Left ventricle myocardium inferior (tissue), 1 donor: Measurements from ENCODE around the gene ADCY7. TPM values are rescaled to one million over a fixed set of nuclear protein-coding genes. Genes with fewer than 3 reads are reported as not detected.

ENCODE experiments used
- DNase-seq: peaks from one replicate; pipeline ENCODE4 v3.0.0-alpha.2; 2020
- H3K27ac ChIP-seq: fragments of 200-600 bp; replicated peaks from 2 replicates; pipeline ENCODE4 v1.8.0; 2021
- H3K27me3 ChIP-seq: fragments of 200-600 bp; 2 replicates; pipeline ENCODE4 v1.8.0; 2021; ENCODE audit warnings: low read depth
- H3K36me3 ChIP-seq: fragments of 200-600 bp; 2 replicates; pipeline ENCODE4 v1.8.0; 2021
- H3K4me1 ChIP-seq: fragments of 200-600 bp; 2 replicates; pipeline ENCODE4 v1.8.0; 2021
- H3K4me3 ChIP-seq: fragments of 200-600 bp; 2 replicates; pipeline ENCODE4 v1.8.0; 2021; ENCODE audit warnings: mild to moderate bottlenecking, moderate library complexity
- H3K9me3 ChIP-seq: fragments of 200-600 bp; replicated peaks from 2 replicates; pipeline ENCODE4 v1.8.0; 2021
- CTCF ChIP-seq: fragments of 200-600 bp; IDR thresholded peaks from 2 replicates; pipeline ENCODE4 v1.8.0; 2021; ENCODE audit warnings: antibody characterized with exemption, mild to moderate bottlenecking, borderline replicate concordance
- intact Hi-C: fragments of 100-400 bp; cut with micrococcal nuclease; formaldehyde crosslinking; loops from one replicate; pipeline ENCODE4 v1.11.0; 2022
- total RNA-seq: library from RNA; stranded (reverse); fragmentation: NEBNext Ultra II Directional; extraction: Animal tissue kit (Norgen Biotek cat#: 25700); gene quantifications from one replicate; pipeline ENCODE4 v1.2.1, GENCODE V29; 2021
- donor health status: DM: no; HTN: yes; CAD: no; lungs with severe emphysema.

Gene ADCY7
- total RNA-seq, 1 donor from 2014 or later: 9.7 TPM

GRCh38 chr16:50252082-50252611, 14.2 kb upstream of the ADCY7 start:
- H3K4me1 ChIP-seq: no peaks in the 10 kb centered on the region
- H3K4me3 ChIP-seq: no peak overlapping the region
- TF ChIP-seq CTCF: no peak
- peaks cover 7% of the 10 kb centered on the region for H3K9me3 ChIP-seq
- H3K36me3 ChIP-seq: no peaks in the 10 kb centered on the region
- H3K27me3 ChIP-seq: peaks cover 16% of the 10 kb centered on the region
- intact Hi-C loops: no loop called here
- no peak overlapping the region for H3K27ac ChIP-seq
- DNase-seq: no peak

GRCh38 chr16:50252874-50253513, 13.4 kb upstream of the ADCY7 start:
- H3K4me3 ChIP-seq: no peak overlapping the region
- no peaks in the 10 kb centered on the region for H3K4me1 ChIP-seq
- no peak for TF ChIP-seq CTCF
- DNase-seq: no peak
- no peak overlapping the region for H3K27ac ChIP-seq
- H3K9me3 ChIP-seq: peaks cover 7% of the 10 kb centered on the region
- H3K36me3 ChIP-seq: no peaks in the 10 kb centered on the region
- intact Hi-C loops: no loop called here
- peaks cover 14% of the 10 kb centered on the region for H3K27me3 ChIP-seq

GRCh38 chr16:50253514-50253910, 12.8 kb upstream of the ADCY7 start:
- intact Hi-C loops: no loop called here
- Histone ChIP-seq H3K27me3 (peaks cover 14% of the 10 kb centered on the region), H3K36me3 (no peaks in the 10 kb centered on the region), H3K27ac (no peak overlapping the region), H3K4me1 (peaks cover 1% of the 10 kb centered on the region), H3K4me3 (no peak overlapping the region), H3K9me3 (peaks cover 7% of the 10 kb centered on the region)
- no peak for DNase-seq
- TF ChIP-seq CTCF: no peak

GRCh38 chr16:50254072-50254471, 12.3 kb upstream of the ADCY7 start:
- Histone ChIP-seq H3K4me3 (no peak overlapping the region), H3K27ac (no peak overlapping the region), H3K4me1 (peaks cover 6% of the 10 kb centered on the region), H3K27me3 (peaks cover 14% of the 10 kb centered on the region), H3K9me3 (peaks cover 7% of the 10 kb centered on the region), H3K36me3 (no peaks in the 10 kb centered on the region)
- no peak for TF ChIP-seq CTCF
- DNase-seq: no peak
- intact Hi-C loops: no loop called here

GRCh38 chr16:50255538-50255937, 10.8 kb upstream of the ADCY7 start:
- Histone ChIP-seq H3K4me3 (no peak overlapping the region), H3K27me3 (peaks cover 19% of the 10 kb centered on the region), H3K9me3 (peaks cover 7% of the 10 kb centered on the region), H3K4me1 (peaks cover 15% of the 10 kb centered on the region), H3K36me3 (no peaks in the 10 kb centered on the region), H3K27ac (no peak overlapping the region)
- TF ChIP-seq CTCF: no peak
- intact Hi-C loops: no loop called here
- no peak for DNase-seq
